HEK293 (cell line): ENCODE data around the gene ARHGAP26.
A peak's percentile ranks its signal among the peaks of the same experiment; 100 is the strongest.

Source experiments
- AEBP2 ChIP-seq: fragments of 450-650 bp; formaldehyde crosslinking; IDR thresholded peaks from 2 replicates; pipeline ENCODE4 v1.5.1; 2016; ENCODE audit warnings: missing biosample characterization, missing genetic modification characterization, borderline replicate concordance
- BCL11A ChIP-seq: fragments of 450-650 bp; formaldehyde crosslinking; IDR thresholded peaks from 2 replicates; pipeline ENCODE4 v1.5.1; 2016; ENCODE audit warnings: low read depth, missing biosample characterization, missing genetic modification characterization
- CTCF ChIP-seq: fragments of 450-650 bp; formaldehyde crosslinking; IDR thresholded peaks from 2 replicates; pipeline ENCODE4 v1.5.1; 2016; ENCODE audit warnings: missing biosample characterization, missing genetic modification characterization
- GLIS1 ChIP-seq: fragments of 450-650 bp; formaldehyde crosslinking; IDR thresholded peaks from 2 replicates; pipeline ENCODE4 v1.5.1; 2016; ENCODE audit warnings: missing biosample characterization, missing genetic modification characterization
- MZF1 ChIP-seq: fragments of 450-650 bp; formaldehyde crosslinking; IDR thresholded peaks from 2 replicates; pipeline ENCODE4 v1.5.1; 2017; ENCODE audit warnings: missing biosample characterization, missing genetic modification characterization, borderline replicate concordance
- OSR2 ChIP-seq: fragments of 450-650 bp; formaldehyde crosslinking; IDR thresholded peaks from 2 replicates; pipeline ENCODE4 v1.5.1; 2016; ENCODE audit warnings: missing biosample characterization, missing genetic modification characterization
- OVOL3 ChIP-seq: fragments of 450-650 bp; formaldehyde crosslinking; IDR thresholded peaks from 2 replicates; pipeline ENCODE4 v1.5.1; 2016; ENCODE audit warnings: missing biosample characterization, missing genetic modification characterization
- PATZ1 ChIP-seq: fragments of 450-650 bp; formaldehyde crosslinking; IDR thresholded peaks from 2 replicates; pipeline ENCODE4 v1.5.1; 2016; ENCODE audit warnings: missing biosample characterization, missing genetic modification characterization
- SCRT1 ChIP-seq: fragments of 450-650 bp; formaldehyde crosslinking; IDR thresholded peaks from 2 replicates; pipeline ENCODE4 v1.5.1; 2016; ENCODE audit warnings: missing biosample characterization, missing genetic modification characterization, borderline replicate concordance
- SCRT2 ChIP-seq: fragments of 450-650 bp; formaldehyde crosslinking; IDR thresholded peaks from 2 replicates; pipeline ENCODE4 v1.5.1; 2016; ENCODE audit warnings: missing biosample characterization, missing genetic modification characterization
- SP7 ChIP-seq: fragments of 450-650 bp; formaldehyde crosslinking; IDR thresholded peaks from 2 replicates; pipeline ENCODE4 v1.5.1; 2016; ENCODE audit warnings: missing biosample characterization, missing genetic modification characterization
- WT1 ChIP-seq: fragments of 450-650 bp; formaldehyde crosslinking; IDR thresholded peaks from 2 replicates; pipeline ENCODE4 v1.5.1; 2016; ENCODE audit warnings: missing biosample characterization, missing genetic modification characterization
- ZFP69B ChIP-seq: fragments of 450-650 bp; formaldehyde crosslinking; IDR thresholded peaks from 2 replicates; pipeline ENCODE4 v1.5.1; 2016; ENCODE audit warnings: missing biosample characterization, missing genetic modification characterization
- ZIC2 ChIP-seq: fragments of 450-650 bp; formaldehyde crosslinking; IDR thresholded peaks from 2 replicates; pipeline ENCODE4 v1.5.1; 2016; ENCODE audit warnings: missing biosample characterization, missing genetic modification characterization
- ZNF133 ChIP-seq: fragments of 450-650 bp; formaldehyde crosslinking; IDR thresholded peaks from 2 replicates; pipeline ENCODE4 v1.5.1; 2016; ENCODE audit warnings: missing biosample characterization, missing genetic modification characterization
- ZNF18 ChIP-seq: fragments of 450-650 bp; formaldehyde crosslinking; IDR thresholded peaks from 2 replicates; pipeline ENCODE4 v1.5.1; 2016; ENCODE audit warnings: missing biosample characterization, missing genetic modification characterization
- ZNF184 ChIP-seq: fragments of 450-650 bp; IDR thresholded peaks from 2 replicates; pipeline ENCODE4 v1.5.1; 2018; ENCODE audit warnings: missing biosample characterization, mild to moderate bottlenecking, missing genetic modification characterization
- ZNF239 ChIP-seq: fragments of 450-650 bp; formaldehyde crosslinking; IDR thresholded peaks from 2 replicates; pipeline ENCODE4 v1.5.1; 2016; ENCODE audit warnings: missing biosample characterization, missing genetic modification characterization
- ZNF394 ChIP-seq: fragments of 450-650 bp; formaldehyde crosslinking; IDR thresholded peaks from 2 replicates; pipeline ENCODE4 v1.5.1; 2016; ENCODE audit warnings: missing biosample characterization, missing genetic modification characterization, mild to moderate bottlenecking, moderate library complexity, borderline replicate concordance
- ZNF501 ChIP-seq: fragments of 450-650 bp; formaldehyde crosslinking; IDR thresholded peaks from 2 replicates; pipeline ENCODE4 v1.5.1; 2016; ENCODE audit warnings: missing biosample characterization, missing genetic modification characterization
- ZNF518A ChIP-seq: fragments of 450-650 bp; formaldehyde crosslinking; conservative IDR thresholded peaks from 2 replicates; pipeline ENCODE4 v1.5.1; 2016; ENCODE audit warnings: low read depth, missing biosample characterization, missing genetic modification characterization
- ZNF561 ChIP-seq: fragments of 450-650 bp; IDR thresholded peaks from 2 replicates; pipeline ENCODE4 v1.5.1; 2018; ENCODE audit warnings: missing biosample characterization, missing genetic modification characterization, borderline replicate concordance
- ZNF580 ChIP-seq: fragments of 450-650 bp; formaldehyde crosslinking; IDR thresholded peaks from 2 replicates; pipeline ENCODE4 v1.5.1; 2016; ENCODE audit warnings: missing biosample characterization, missing genetic modification characterization
- ZNF747 ChIP-seq: fragments of 450-650 bp; formaldehyde crosslinking; IDR thresholded peaks from 2 replicates; pipeline ENCODE4 v1.5.1; 2016; ENCODE audit warnings: missing biosample characterization, missing genetic modification characterization
- ZSCAN30 ChIP-seq: fragments of 450-650 bp; IDR thresholded peaks from 2 replicates; pipeline ENCODE4 v1.5.1; 2018; ENCODE audit warnings: missing biosample characterization, mild to moderate bottlenecking, missing genetic modification characterization, moderate library complexity

The ARHGAP26 gene

GRCh38 chr5:143128412-143129071, 358.4 kb downstream of the ARHGAP26 start (continued):
- TF ChIP-seq ZNF580 (tag by site-specific recombination) = peak; percentile 89
- 0 out of 2 replicates have a peak, but pooled peaks have one; percentile 40 for TF ChIP-seq ZFP69B (tag by site-specific recombination)
- peak; percentile 18; the same call in 1 of the 2 replicates for TF ChIP-seq ZNF239 (tag by site-specific recombination)
- peak; percentile 95; the same call in 1 of the 2 replicates for TF ChIP-seq ZNF561
- peak; percentile 90 for TF ChIP-seq BCL11A
- peak; percentile 85; the same call in 1 of the 2 replicates for TF ChIP-seq ZNF501 (tag by site-specific recombination)
- TF ChIP-seq MZF1 (tag by site-specific recombination) = peak; percentile 81
- TF ChIP-seq ZNF747 (tag by site-specific recombination) = no peak
- TF ChIP-seq ZNF133 (tag by site-specific recombination) = no peak
- TF ChIP-seq ZNF518A (tag by site-specific recombination) = 0 out of 2 replicates have a peak, but pooled peaks have one; percentile 30
- peak; percentile 85 for TF ChIP-seq SCRT1 (tag by site-specific recombination)
- TF ChIP-seq AEBP2 (tag by site-specific recombination) = no peak
- TF ChIP-seq WT1 = peak; percentile 98
- TF ChIP-seq SCRT2 (tag by site-specific recombination) = peak; percentile 76
- TF ChIP-seq ZNF184 (tag by site-specific recombination) = peak; percentile 61; the same call in 1 of the 2 replicates
- peak; percentile 98 for TF ChIP-seq OSR2 (tag by site-specific recombination)
- peak; percentile 79; the same call in 1 of the 2 replicates for TF ChIP-seq OVOL3
- peak; percentile 82 for TF ChIP-seq GLIS1 (tag by site-specific recombination)
- peak; percentile 83 for TF ChIP-seq ZNF18
- no peak for TF ChIP-seq CTCF
- TF ChIP-seq ZNF394 (tag by site-specific recombination) = peak; percentile 80
- TF ChIP-seq SP7 (tag by site-specific recombination) = peak; percentile 93
- TF ChIP-seq ZIC2 = peak; percentile 95
- TF ChIP-seq ZSCAN30 (tag by site-specific recombination) = peak; percentile 65
- 0 out of 2 replicates have a peak, but pooled peaks have one; percentile 28 for TF ChIP-seq PATZ1 (tag by site-specific recombination)
